Head of caudate nucleus (tissue), 42 donors: Measurements from ENCODE around the gene MAD1L1.

Experiments
- DNase-seq, 42 donors: peaks; one replicate each; pipeline versions ENCODE4 v3.0.0 to v3.0.0-alpha.2; 2020 to 2021; ENCODE audit warnings: mixed read lengths in 7 of 42
- intact Hi-C: fragments of 100-400 bp; cut with DNase I; formaldehyde crosslinking; loops from one replicate; pipeline ENCODE4 v1.15.0; 2022

Gene MAD1L1

DNA sequence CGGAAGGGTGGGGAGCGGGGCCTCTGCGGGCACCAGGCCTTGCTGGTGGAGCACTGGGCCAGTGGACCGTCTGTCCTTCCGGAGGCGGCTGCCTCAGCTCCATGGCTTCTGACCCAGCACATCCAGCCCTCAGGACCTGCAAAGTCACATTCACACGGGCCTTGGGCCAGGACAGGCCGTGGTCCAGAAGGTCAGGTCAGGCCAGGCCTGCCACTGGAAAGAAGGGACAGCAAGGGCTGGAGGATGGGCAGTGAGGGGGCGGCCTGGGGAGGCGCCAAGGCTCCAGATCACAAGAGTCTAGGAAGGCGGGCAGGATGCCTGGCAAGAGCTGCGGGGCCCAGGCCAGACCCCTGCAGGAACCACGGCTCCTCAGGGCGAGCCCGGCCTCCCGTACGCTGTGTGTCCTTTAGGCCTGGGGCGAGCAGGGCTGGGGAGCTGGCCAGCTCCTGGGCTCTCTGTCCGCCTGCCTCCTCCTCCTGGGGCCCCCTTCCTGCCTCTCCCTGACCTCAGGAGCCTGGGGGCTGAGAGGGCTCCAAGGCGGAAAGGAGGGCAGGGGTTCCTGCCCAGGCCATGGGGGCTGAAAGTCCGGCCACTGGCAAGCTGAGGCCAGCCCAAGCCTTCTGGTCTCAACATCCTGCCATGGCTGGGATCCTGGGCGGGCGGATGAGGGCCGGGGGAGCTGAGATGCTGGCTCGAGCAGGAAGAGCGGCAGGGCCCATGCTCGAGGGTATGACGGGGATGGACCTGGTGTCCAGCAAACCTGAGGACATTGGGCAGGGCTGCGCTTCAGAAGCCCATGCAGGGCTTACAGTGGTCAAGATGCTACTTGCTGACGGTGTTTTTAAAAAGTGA lies 336.9 kb downstream of the MAD1L1 start:
- DNase-seq: peak in 4 of 42 donors; percentile 18 to 38 (median 29)
- intact Hi-C loops: no loop called here

GRCh38 chr7:1894906-1895663 lies 337.7 kb downstream of the MAD1L1 start:
- DNase-seq: no peak
- intact Hi-C loops: no loop called here

GRCh38 chr7:1894313-1894900 lies 338.3 kb downstream of the MAD1L1 start:
- intact Hi-C loops: no loop called here
- no peak for DNase-seq

- DNase-seq: no peak
- intact Hi-C loops: no loop called here
Observed at GRCh38 chr7:1893451-1893850, 339.3 kb downstream of the MAD1L1 start.

- no peak for DNase-seq
- intact Hi-C loops: no loop called here
Observed at GRCh38 chr7:1893036-1893435, 339.7 kb downstream of the MAD1L1 start.

GRCh38 chr7:1892011-1892965 lies 340.5 kb downstream of the MAD1L1 start:
- no peak for DNase-seq
- intact Hi-C loops: no loop called here

DNA sequence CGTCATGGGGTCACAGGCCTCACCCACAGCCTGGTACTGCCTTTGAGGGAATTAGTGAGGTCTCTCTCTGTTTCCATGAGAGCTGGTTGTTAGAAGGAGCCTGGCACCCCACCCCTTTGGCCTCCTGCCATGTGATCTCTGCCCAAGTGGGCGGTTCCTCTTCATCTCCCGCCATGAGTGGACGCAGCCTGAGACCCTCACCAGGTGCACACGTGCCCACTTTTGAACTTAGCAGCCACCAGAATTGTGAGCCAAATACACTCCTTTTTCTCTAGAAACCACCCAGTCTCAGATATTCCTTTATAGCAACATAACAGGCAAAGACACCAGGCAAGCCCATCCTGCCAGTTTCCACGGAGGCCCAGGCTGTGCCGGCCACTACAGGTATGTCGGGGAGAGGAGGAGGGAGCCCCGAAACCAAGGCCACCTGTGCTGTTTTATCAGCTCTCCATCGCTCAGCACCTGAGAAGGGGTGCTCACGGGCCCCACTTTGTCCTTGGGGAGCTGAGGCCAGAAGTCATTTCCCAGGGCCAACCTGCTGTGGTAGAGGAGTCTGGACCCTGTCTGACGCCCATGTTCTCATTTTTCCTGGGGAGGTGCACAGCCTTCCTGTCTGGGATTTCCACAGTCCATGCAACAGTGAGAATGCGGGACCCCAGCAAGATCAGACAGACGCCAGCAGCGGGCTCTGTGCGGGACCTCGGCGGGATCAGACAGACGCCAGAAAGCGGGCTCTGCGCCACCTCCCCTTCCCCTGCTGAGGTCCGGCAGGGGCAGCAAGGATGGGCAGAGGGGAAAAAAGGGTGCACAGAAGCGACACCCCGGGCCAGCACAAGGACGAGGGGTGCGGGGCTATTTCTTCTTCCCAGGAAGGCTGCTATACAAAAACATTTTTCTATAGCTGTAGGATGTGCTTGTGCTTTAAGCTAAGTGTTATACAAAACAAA lies 342.2 kb downstream of the MAD1L1 start:
- DNase-seq: no peak

DNA sequence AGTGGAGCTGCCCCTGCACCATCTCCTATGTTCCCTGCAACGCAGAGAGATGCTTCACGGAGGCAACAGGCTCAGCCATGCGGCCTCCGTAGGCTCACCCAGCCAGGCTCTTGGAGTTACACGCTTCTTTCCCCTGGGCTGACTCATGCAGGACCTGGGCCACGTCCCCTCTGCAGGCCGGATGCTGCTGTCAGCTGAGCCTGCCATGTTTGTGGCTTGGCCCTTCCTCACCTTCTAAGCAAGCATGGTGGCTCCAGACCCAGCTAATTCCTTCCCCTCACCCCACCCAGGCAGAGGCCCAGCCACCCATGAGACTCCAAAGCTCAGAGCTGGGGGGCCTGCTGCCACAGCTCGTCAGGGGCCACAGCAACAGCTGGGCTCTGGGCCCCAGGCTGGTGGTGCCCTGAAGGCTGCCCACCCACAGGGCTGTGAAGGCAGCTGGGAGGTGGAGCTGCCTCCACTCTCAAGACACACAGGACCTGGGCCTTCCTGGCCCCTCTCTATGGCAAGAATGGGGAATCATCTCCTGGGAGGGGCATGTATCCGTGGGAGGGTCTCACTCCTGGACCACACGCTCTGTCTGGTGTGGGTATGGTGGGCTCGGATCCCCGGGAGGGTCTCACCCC lies 343.1 kb downstream of the MAD1L1 start:
- intact Hi-C loops: no loop called here
- DNase-seq: no peak

More for the DNA sequence above, 342.2 kb downstream of the MAD1L1 start:
- intact Hi-C loops: no loop called here

DNA sequence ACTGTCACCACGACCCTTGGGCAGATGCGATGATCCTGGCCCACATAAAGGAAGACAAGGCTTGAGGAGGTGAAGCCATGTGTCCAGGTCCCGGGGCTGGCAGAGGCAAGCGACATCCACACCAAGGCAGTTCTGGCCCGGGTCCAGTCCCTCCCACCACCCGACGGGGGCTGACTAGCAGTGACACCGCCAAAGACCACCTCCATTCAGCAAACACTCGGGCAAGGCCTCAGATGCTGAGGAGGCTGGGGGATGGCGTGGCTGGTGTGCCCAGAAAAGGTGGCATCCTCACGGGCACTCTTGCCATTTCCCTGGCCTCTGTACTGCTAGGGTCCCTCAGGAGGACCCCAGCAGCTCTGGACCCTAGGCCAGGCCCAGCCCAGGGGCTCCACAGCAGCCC lies 343.7 kb downstream of the MAD1L1 start:
- intact Hi-C loops: no loop called here
- no peak for DNase-seq

DNA sequence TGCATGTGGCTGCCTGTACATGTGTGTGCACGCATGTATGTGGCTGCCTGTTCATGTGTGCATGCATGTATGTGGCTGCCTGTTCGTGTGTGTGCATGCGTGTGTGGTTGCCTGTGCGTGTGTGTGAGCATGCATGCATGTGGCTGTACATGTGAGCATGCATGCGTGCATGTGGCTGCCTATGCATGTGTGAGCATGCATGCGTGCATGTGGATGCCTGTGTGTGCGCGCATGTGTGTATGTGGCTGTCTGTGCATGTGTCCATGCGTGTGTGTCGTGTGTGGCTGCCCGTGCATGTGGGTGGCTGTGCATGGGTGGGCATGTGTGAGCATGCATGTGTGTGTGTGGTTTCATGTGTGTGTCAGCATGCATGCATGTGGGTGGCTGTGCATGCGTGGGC lies 344.3 kb downstream of the MAD1L1 start:
- DNase-seq: no peak
- intact Hi-C loops: no loop called here

DNA sequence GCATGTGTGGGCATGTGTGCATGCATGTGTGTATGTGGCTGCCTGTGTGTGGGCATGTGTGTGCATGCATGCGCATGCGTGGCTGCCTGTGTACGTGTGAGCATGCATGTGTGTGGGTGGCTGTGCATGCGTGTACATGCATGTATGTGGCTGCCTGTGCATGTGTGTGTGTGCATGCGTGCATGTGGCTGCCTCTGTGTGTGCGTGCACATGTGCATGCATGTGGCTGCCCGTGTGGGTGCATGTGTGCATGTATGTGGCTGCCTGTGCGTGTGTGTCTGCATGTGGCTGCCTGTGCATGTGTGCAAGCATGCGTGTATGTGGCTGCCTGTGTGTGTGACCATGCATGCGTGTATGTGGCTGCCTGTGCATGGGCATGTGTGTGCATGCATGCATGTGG lies 345.5 kb downstream of the MAD1L1 start:
- no peak for DNase-seq
- intact Hi-C loops: no loop called here

GRCh38 chr7:1886361-1887064 lies 346.2 kb downstream of the MAD1L1 start:
- intact Hi-C loops: no loop called here
- DNase-seq: peak in 8 of 42 donors; percentile 13 to 66 (median 44)

- intact Hi-C loops: no loop called here
- DNase-seq: no peak
Observed at GRCh38 chr7:1885465-1886226, 347.1 kb downstream of the MAD1L1 start.

GRCh38 chr7:1884583-1885350 lies 348.0 kb downstream of the MAD1L1 start:
- intact Hi-C loops: no loop called here

More at GRCh38 chr7:1884583-1885350, 348.0 kb downstream of the MAD1L1 start:
- DNase-seq: no peak
